Measurements from ENCODE around the gene TNIK.

Gene TNIK

DNA sequence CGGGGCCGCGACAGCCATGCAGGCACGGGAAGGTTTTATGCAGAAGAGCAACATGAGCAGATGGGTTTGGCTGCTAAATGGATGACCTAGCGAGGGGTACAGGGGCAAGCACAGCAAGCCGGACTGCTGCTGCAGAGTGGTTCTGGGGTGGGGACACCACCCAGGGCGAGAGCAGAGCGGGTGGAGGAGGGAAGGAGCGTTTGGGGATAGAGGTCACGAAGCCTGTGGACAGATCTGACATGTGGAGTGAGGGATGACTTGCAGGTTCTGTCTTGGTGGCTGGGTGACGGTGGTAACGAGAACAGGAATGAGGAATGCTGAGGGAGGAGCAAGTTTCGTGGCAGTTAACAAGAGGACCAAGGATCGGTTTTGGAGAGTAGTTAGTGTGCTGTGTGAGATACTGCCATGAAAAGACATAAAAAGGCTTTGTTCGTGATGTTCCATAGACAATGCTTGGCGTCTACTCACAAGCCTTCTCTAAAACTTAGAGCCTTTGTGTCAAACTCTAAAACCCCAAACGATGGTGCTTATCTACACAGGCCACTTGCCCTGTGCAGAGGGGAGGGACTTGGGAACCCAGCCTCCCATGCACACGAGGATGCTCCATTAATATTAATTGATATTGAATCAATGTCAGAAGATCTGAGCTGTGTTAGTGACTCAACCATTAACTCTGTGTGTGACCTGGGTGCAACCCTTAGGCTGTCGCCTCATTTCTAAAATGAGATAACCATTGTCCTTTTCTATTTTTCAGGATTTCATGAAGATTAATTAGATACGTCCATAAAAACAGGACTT, 301.0 kb downstream of the TNIK start:
- no peak for DNase-seq
- H3K27me3 ChIP-seq = no peaks in the 10 kb centered on the region
- no peak overlapping the region for H3K4me3 ChIP-seq (ENCODE audit: low read depth, low read length)
- no peaks in the 10 kb centered on the region; the same call in 1 of the 2 replicates for H3K9me3 ChIP-seq
- H3K4me1 ChIP-seq = no peaks in the 10 kb centered on the region
- TF ChIP-seq, protein P1, sequence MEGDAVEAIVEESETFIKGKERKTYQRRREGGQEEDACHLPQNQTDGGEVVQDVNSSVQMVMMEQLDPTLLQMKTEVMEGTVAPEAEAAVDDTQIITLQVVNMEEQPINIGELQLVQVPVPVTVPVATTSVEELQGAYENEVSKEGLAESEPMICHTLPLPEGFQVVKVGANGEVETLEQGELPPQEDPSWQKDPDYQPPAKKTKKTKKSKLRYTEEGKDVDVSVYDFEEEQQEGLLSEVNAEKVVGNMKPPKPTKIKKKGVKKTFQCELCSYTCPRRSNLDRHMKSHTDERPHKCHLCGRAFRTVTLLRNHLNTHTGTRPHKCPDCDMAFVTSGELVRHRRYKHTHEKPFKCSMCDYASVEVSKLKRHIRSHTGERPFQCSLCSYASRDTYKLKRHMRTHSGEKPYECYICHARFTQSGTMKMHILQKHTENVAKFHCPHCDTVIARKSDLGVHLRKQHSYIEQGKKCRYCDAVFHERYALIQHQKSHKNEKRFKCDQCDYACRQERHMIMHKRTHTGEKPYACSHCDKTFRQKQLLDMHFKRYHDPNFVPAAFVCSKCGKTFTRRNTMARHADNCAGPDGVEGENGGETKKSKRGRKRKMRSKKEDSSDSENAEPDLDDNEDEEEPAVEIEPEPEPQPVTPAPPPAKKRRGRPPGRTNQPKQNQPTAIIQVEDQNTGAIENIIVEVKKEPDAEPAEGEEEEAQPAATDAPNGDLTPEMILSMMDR (IDR thresholded peaks at IDR 0.05; ENCODE audit: low read depth, low read length) = no peak
- no peaks in the 10 kb centered on the region for H3K36me3 ChIP-seq

DNA sequence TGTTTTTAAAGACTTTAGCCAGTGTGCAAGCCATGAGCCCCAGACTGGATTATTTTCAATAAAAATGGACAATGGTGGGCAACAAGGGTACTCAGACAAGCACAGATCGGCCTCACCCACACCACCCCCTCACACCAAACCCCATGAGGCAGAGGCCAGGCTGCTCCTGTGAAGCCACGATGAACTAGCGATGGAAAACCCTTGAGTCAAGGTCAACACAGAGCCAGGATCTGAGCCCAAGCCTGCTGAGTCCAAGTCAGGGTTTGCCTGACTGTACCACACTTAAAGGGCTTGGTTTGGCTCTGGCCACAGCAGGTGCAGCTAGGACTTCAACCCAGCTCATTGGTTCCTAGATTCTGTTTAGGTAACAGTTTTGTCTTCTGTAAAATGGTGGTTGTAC, 302.2 kb downstream of the TNIK start:
- Histone ChIP-seq H3K4me1 (no peaks in the 10 kb centered on the region), H3K27me3 (no peaks in the 10 kb centered on the region), H3K36me3 (no peaks in the 10 kb centered on the region), H3K9me3 (no peaks in the 10 kb centered on the region; the same call in 1 of the 2 replicates), H3K4me3 (ENCODE audit: low read depth, low read length) (no peak overlapping the region)
- DNase-seq = no peak
- TF ChIP-seq, protein P1 (IDR thresholded peaks at IDR 0.05; ENCODE audit: low read depth, low read length) = no peak

DNA sequence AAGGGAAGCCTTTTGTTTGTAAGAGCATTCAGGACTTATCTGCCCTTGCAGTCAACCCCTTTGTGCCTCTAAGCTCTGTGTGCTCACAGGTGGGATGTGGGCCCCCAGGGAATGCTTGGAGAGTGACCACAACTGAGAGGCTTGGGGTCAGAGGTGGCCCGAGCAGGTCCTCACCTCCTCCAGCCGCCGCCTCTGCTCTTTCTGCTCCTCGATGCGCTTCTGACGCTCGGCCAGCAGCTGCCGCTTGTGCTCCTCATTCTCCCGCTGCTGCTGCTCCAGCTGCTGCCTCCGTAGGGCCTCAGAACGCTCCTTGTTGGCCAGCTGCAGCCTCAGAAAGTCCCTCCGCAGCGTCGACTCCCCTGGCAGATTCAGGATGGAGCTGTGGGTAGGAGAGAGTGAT, 302.9 kb downstream of the TNIK start:
- H3K9me3 ChIP-seq = no peaks in the 10 kb centered on the region; the same call in 1 of the 2 replicates
- H3K4me1 ChIP-seq = no peaks in the 10 kb centered on the region
- no peak overlapping the region for H3K4me3 ChIP-seq (ENCODE audit: low read depth, low read length)
- TF ChIP-seq, protein P1 (IDR thresholded peaks at IDR 0.05; ENCODE audit: low read depth, low read length) = no peak
- no peak for DNase-seq
- no peaks in the 10 kb centered on the region for H3K36me3 ChIP-seq
- H3K27me3 ChIP-seq = no peaks in the 10 kb centered on the region

DNA sequence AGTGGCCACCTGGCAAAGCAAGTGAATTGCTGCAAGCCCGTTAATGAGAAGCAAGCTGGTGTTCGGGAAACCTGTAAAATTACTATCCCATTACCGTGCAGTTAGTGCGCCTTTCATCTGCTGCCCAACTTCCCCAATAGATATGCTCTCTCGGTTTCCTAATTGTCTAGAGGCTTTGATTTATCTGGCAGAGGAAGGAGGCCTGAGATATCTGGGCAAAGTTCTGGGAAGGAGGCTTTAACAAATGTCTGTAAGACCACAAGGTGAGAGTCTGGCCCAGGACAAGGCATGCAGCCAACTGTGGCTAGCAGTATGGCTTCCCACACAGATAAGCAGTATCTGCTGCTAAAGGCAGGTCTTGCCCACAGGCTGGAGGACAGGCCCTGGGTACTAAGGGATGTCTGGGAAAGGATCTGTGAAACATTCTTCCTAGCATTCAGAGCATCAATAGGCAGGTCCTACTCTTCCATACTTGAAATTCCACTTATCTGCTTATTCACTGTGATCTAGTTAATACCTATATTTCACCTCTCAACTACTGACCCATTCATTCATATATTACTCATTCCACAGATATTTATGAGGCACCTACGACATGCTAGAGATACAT, 303.7 kb downstream of the TNIK start:
- H3K4me1 ChIP-seq = no peaks in the 10 kb centered on the region
- no peak overlapping the region for H3K4me3 ChIP-seq (ENCODE audit: low read depth, low read length)
- H3K9me3 ChIP-seq = no peaks in the 10 kb centered on the region; the same call in 1 of the 2 replicates
- H3K36me3 ChIP-seq = no peaks in the 10 kb centered on the region
- H3K27me3 ChIP-seq = no peaks in the 10 kb centered on the region
- TF ChIP-seq, protein P1 (IDR thresholded peaks at IDR 0.05; ENCODE audit: low read depth, low read length) = no peak
- peak; percentile 28 for DNase-seq

DNA sequence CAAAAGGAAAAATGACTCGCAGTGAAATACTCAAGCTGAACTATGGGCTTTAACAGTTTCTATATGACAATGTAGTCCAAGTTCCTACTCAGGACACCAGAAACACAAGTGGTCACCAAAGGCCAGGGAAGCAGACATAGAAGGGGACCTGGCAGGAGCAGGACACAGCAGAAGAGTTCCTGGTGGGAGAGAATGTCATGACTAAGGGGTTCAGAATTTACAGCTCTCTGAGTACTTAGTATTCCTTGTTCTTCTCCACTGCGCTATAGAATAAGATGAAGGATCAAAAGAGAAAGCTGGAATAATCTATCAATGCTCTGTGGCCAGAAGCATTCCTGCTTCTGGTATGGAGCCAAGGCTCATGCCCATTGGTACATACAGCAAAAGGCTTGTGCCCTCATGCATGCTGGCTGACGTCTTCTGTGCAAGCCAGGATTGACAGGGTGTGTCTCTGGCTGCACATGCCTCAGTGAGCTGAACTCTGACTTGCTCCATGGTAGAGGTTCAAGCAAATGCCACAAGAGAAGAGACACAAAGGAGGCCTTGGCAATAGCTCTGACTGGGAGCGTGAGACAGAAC, 305.0 kb downstream of the TNIK start:
- DNase-seq = no peak
- TF ChIP-seq, protein P1 (IDR thresholded peaks at IDR 0.05; ENCODE audit: low read depth, low read length) = no peak
- H3K4me3 ChIP-seq (ENCODE audit: low read depth, low read length) = no peak overlapping the region
- no peaks in the 10 kb centered on the region for H3K27me3 ChIP-seq
- H3K4me1 ChIP-seq = no peaks in the 10 kb centered on the region
- no peaks in the 10 kb centered on the region for H3K36me3 ChIP-seq
- no peaks in the 10 kb centered on the region; the same call in 1 of the 2 replicates for H3K9me3 ChIP-seq

DNA sequence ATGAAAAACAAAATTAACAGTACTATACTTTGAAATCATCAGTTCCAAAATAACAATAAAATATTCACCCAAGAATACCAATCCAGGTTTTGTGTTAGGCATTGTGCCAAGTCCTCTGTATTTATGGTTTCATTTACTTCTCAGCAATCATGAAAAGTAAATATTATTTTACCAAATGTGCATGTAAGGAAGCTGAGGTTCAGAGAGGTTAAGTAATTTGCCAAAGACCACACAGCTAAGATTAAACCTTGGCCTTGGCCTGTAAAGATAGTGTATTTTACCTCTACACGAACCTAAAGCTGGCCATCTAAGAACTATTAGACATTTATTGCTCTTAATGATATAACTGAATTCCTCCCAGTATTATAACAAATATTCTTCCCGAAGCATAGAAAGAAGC, 309.3 kb downstream of the TNIK start:
- H3K9me3 ChIP-seq = no peaks in the 10 kb centered on the region
- no peaks in the 10 kb centered on the region for H3K4me1 ChIP-seq
- no peak overlapping the region for H3K4me3 ChIP-seq (ENCODE audit: low read depth, low read length)
- DNase-seq = no peak
- H3K27me3 ChIP-seq = no peaks in the 10 kb centered on the region
- no peaks in the 10 kb centered on the region for H3K36me3 ChIP-seq
- TF ChIP-seq, protein P1 (IDR thresholded peaks at IDR 0.05; ENCODE audit: low read depth, low read length) = no peak
